OCI-LY1 (cell line): ENCODE measurements around the gene CSNK1D.

Experiments used
- EZH2 ChIP-seq: fragments of 200-600 bp; sonication (generic), shearing (Covaris generic); IDR thresholded peaks from 2 replicates; pipeline ENCODE4 v1.8.0; 2017; ENCODE audit warnings: borderline replicate concordance, mixed run types, mild to moderate bottlenecking, antibody characterized with exemption, low read length, moderate library complexity, mixed read lengths
- TF ChIP-seq, protein P1 (sequence below): fragments of 200-600 bp; sonication (generic), shearing (Covaris generic); IDR thresholded peaks from 2 replicates; pipeline ENCODE4 v1.5.1; 2017; ENCODE audit warnings: mild to moderate bottlenecking, antibody characterized with exemption, low read length, moderate library complexity, mixed read lengths

DNA sequence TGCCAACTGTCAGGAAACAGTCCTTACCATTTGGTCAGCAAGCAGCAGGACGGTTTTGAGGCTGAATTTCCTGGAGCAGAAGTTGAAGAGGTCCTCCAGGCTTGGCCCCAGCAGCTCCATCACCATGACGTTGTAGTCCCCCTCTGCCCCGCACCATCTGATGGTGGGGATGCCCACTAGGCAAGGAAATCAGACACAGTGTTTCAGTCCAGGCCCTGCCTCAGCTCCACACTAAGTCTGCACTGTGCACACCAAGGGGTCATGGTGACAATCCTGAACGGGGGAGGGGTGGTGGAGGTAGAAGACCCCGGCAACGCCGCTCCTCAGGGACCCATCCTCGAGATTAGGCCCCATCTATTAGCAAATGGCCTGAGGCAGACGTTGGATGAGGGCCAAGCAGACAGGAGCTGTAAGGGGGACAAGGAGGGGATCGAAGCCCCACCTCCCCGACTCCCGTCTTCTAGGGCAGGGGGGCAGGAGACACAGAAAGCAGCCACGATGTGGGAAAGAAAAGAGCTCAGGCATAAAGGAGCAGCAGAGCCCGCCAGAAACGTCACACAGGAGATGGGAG lies 18.0 kb downstream of the CSNK1D start:
- TF ChIP-seq, protein P1, sequence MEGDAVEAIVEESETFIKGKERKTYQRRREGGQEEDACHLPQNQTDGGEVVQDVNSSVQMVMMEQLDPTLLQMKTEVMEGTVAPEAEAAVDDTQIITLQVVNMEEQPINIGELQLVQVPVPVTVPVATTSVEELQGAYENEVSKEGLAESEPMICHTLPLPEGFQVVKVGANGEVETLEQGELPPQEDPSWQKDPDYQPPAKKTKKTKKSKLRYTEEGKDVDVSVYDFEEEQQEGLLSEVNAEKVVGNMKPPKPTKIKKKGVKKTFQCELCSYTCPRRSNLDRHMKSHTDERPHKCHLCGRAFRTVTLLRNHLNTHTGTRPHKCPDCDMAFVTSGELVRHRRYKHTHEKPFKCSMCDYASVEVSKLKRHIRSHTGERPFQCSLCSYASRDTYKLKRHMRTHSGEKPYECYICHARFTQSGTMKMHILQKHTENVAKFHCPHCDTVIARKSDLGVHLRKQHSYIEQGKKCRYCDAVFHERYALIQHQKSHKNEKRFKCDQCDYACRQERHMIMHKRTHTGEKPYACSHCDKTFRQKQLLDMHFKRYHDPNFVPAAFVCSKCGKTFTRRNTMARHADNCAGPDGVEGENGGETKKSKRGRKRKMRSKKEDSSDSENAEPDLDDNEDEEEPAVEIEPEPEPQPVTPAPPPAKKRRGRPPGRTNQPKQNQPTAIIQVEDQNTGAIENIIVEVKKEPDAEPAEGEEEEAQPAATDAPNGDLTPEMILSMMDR, result no peak
- TF ChIP-seq EZH2, result no peak
